Astrocyte (in vitro differentiated cells and primary cell): ENCODE results near the gene PRPSAP1. TPM values are rescaled to one million over a fixed set of nuclear protein-coding genes. Genes with fewer than 3 reads are reported as not detected.
A peak's percentile ranks its signal among the peaks of the same experiment; 100 is the strongest.

Experiments used
- DNase-seq: peaks from one replicate; pipeline ENCODE4 v3.0.0-alpha.2; 2010; ENCODE audit warnings: low read depth
- FAIRE-seq: peaks from 2 replicates; lab custom pipeline; 2011; peaks lifted over from hg19 to GRCh38; lab: Jason Lieb, UNC
- H2AFZ ChIP-seq: 2 replicates; pipeline ENCODE4 v1.6.0; 2012; ENCODE audit warnings: low read depth, low read length, inconsistent platforms
- H3K27ac ChIP-seq: 2 replicates; pipeline ENCODE4 v1.5.1; 2011; ENCODE audit warnings: low read depth, low read length, inconsistent platforms
- H3K27me3 ChIP-seq: 2 replicates; pipeline ENCODE4 v1.6.0; 2011; ENCODE audit warnings: low read length, inconsistent platforms; ENCODE audit not compliant: insufficient read depth
- H3K36me3 ChIP-seq: 2 replicates; pipeline ENCODE4 v1.5.1; 2011; ENCODE audit warnings: low read length, inconsistent platforms; ENCODE audit not compliant: insufficient read depth
- H3K4me1 ChIP-seq: 2 replicates; pipeline ENCODE4 v1.5.1; 2011; ENCODE audit warnings: low read length, inconsistent platforms; ENCODE audit not compliant: insufficient read depth
- H3K4me2 ChIP-seq: 2 replicates; pipeline ENCODE4 v1.6.0; 2012; ENCODE audit warnings: low read length, inconsistent platforms
- H3K4me3 ChIP-seq: 2 replicates; pipeline ENCODE4 v1.5.1; 2011; ENCODE audit warnings: low read depth, mild to moderate bottlenecking, low read length, inconsistent platforms; ENCODE audit not compliant: insufficient read depth
- H3K79me2 ChIP-seq: 2 replicates; pipeline ENCODE4 v1.6.0; 2012; ENCODE audit warnings: mild to moderate bottlenecking, low read length, inconsistent platforms; ENCODE audit not compliant: insufficient read depth
- H3K9ac ChIP-seq: 2 replicates; pipeline ENCODE4 v1.6.0; 2012; ENCODE audit warnings: mild to moderate bottlenecking, low read length, inconsistent platforms
- H3K9me3 ChIP-seq: 2 replicates; pipeline ENCODE4 v1.5.1; 2012; ENCODE audit warnings: low read depth, mild to moderate bottlenecking, low read length, inconsistent platforms; ENCODE audit not compliant: insufficient read depth
- H4K20me1 ChIP-seq: 2 replicates; pipeline ENCODE4 v1.6.0; 2012; ENCODE audit warnings: low read length, inconsistent platforms; ENCODE audit not compliant: insufficient read depth
- H3K27ac Mint-ChIP-seq: one replicate; pipeline ENCODE4 v1.8.0; 2021; ENCODE audit warnings: mild to moderate bottlenecking, mixed read lengths; ENCODE audit not compliant: unreplicated experiment
- H3K27me3 Mint-ChIP-seq: one replicate; pipeline ENCODE4 v1.8.0; 2021; ENCODE audit warnings: low read depth, mixed read lengths; ENCODE audit not compliant: unreplicated experiment
- H3K36me3 Mint-ChIP-seq: one replicate; pipeline ENCODE4 v1.8.0; 2021; ENCODE audit warnings: low read depth, mixed read lengths; ENCODE audit not compliant: unreplicated experiment
- H3K4me1 Mint-ChIP-seq: one replicate; pipeline ENCODE4 v1.8.0; 2021; ENCODE audit warnings: low read depth, mixed read lengths; ENCODE audit not compliant: unreplicated experiment
- H3K4me3 Mint-ChIP-seq: one replicate; pipeline ENCODE4 v1.8.0; 2021; ENCODE audit warnings: mild to moderate bottlenecking, moderate library complexity, mixed read lengths; ENCODE audit not compliant: unreplicated experiment
- H3K9me3 Mint-ChIP-seq: one replicate; pipeline ENCODE4 v1.8.0; 2021; ENCODE audit warnings: mild to moderate bottlenecking, mixed read lengths; ENCODE audit not compliant: unreplicated experiment
- EZH2 ChIP-seq: IDR thresholded peaks from 2 replicates; pipeline ENCODE4 v1.6.1; 2012; ENCODE audit warnings: mild to moderate bottlenecking, low read length, inconsistent platforms; ENCODE audit not compliant: insufficient read depth
- total RNA-seq: library from RNA; stranded (reverse); gene quantifications from 2 replicates; pipeline ENCODE4 v1.2.1, GENCODE V29; 2021
- TF ChIP-seq, protein P1 (sequence below): IDR thresholded peaks from 2 replicates; pipeline ENCODE4 v1.5.1; 2011; ENCODE audit warnings: low read depth, mild to moderate bottlenecking, inconsistent platforms, low read length, moderate library complexity; ENCODE audit not compliant: insufficient read depth

The PRPSAP1 gene
- total RNA-seq, 1 donor from 2014 or later: 36.2 TPM

DNA sequence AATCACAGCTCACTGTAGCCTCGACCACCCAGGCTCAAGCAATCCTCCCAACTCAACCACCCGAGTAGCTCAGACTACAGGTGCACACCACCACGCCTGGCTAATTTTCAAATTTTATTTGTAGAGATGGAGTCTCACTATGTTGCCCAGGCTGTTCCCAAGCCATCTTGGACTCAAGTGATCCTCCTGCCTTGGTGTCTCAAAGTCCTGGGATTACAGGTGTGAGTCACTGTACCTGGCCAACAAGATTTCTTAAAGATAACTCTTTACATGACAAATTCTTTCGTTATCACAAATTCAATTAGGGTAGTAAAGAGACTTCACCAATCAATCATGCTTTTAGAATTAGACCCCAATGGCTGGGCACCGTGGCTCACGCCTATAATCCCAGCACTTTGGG lies 12.4 kb downstream of the PRPSAP1 start:
- no peak overlapping the region for H3K4me3 ChIP-seq
- no peak overlapping the region for H3K9ac ChIP-seq
- Mint-ChIP-seq H3K27ac (no peak overlapping the region), H3K36me3 (peaks cover 11% of the 10 kb centered on the region), H3K4me1 (peaks cover 13% of the 10 kb centered on the region), H3K9me3 (no peaks in the 10 kb centered on the region), H3K4me3 (no peak overlapping the region), H3K27me3 (no peaks in the 10 kb centered on the region)
- H3K27me3 ChIP-seq: no peaks in the 10 kb centered on the region
- H3K4me1 ChIP-seq: no peaks in the 10 kb centered on the region
- H3K4me2 ChIP-seq: no peak overlapping the region
- no peak for TF ChIP-seq EZH2
- TF ChIP-seq, protein P1, sequence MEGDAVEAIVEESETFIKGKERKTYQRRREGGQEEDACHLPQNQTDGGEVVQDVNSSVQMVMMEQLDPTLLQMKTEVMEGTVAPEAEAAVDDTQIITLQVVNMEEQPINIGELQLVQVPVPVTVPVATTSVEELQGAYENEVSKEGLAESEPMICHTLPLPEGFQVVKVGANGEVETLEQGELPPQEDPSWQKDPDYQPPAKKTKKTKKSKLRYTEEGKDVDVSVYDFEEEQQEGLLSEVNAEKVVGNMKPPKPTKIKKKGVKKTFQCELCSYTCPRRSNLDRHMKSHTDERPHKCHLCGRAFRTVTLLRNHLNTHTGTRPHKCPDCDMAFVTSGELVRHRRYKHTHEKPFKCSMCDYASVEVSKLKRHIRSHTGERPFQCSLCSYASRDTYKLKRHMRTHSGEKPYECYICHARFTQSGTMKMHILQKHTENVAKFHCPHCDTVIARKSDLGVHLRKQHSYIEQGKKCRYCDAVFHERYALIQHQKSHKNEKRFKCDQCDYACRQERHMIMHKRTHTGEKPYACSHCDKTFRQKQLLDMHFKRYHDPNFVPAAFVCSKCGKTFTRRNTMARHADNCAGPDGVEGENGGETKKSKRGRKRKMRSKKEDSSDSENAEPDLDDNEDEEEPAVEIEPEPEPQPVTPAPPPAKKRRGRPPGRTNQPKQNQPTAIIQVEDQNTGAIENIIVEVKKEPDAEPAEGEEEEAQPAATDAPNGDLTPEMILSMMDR: no peak
- H3K27ac ChIP-seq: no peak overlapping the region
- H3K36me3 ChIP-seq: peaks cover 30% of the 10 kb centered on the region
- DNase-seq (no peak), FAIRE-seq (no peak)
- H3K9me3 ChIP-seq: no peaks in the 10 kb centered on the region
- H2AFZ ChIP-seq: no peak overlapping the region
- H3K79me2 ChIP-seq: peaks cover 25% of the 10 kb centered on the region
- peaks cover 27% of the 10 kb centered on the region for H4K20me1 ChIP-seq

DNA sequence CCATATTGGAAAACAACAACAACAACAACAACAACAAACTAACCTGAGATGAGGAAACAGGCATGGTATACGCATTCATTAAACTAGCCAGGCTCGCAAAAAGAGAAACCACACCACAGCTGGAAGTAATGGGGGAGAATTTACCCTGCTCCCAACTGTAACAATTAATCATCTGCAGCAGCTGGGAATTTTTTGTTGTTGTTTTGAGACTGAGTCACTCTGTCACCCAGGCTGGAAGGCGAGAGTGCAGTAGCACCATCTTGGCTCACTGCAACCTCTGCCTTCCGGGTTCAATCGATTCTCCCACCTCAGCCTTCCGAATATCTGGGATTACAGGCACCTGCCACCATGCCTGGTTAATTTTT lies 16.3 kb downstream of the PRPSAP1 start:
- no peaks in the 10 kb centered on the region for H3K9me3 Mint-ChIP-seq
- Histone ChIP-seq H3K36me3 (peaks cover 14% of the 10 kb centered on the region), H3K27ac (no peak overlapping the region), H3K4me1 (no peaks in the 10 kb centered on the region), H3K4me2 (peak overlapping the region; percentile 23), H3K9ac (no peak overlapping the region), H3K27me3 (no peaks in the 10 kb centered on the region), H4K20me1 (peaks cover 40% of the 10 kb centered on the region), H3K79me2 (peaks cover 52% of the 10 kb centered on the region), H3K4me3 (no peak overlapping the region), H2AFZ (no peak overlapping the region), H3K9me3 (no peaks in the 10 kb centered on the region)
- H3K4me3 Mint-ChIP-seq: no peak overlapping the region
- no peaks in the 10 kb centered on the region for H3K27me3 Mint-ChIP-seq
- H3K4me1 Mint-ChIP-seq: peaks cover 9% of the 10 kb centered on the region
- FAIRE-seq (no peak), DNase-seq (peak; percentile 39)
- peaks cover 6% of the 10 kb centered on the region for H3K36me3 Mint-ChIP-seq
- no peak for TF ChIP-seq EZH2
- TF ChIP-seq, protein P1: no peak
- peak overlapping the region; percentile 1 for H3K27ac Mint-ChIP-seq

DNA sequence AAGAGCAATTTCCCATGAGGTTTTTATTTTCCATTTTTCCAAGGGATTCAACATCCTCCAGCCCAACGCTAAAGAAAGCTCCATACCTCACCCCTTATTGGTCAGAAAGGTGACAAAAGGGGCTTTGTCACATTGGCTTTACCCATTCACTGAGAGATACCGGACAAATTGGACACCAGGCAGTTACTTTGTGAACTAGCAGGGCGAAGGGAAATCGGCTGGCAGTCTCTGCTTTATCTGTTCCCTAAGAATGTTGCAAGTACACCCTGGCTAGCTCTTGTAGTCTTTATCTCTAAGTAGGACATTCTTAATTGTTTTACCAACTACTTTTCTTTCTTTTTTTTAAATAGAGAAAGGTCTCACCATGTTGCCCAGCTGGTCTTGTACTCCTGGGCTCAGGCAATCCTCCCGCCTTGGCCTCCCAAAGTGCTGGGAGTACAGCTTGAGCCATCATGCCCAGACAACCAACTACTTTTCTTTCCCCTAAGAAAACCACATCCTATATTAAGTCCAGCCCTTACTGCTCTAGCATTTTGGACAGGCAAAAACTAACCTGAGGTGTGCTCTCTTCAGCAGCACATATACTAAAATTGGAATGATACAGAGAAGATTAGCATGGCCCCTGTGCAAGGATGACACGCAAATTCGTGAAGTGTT lies 16.8 kb downstream of the PRPSAP1 start:
- H3K27me3 ChIP-seq: no peaks in the 10 kb centered on the region
- H3K27ac Mint-ChIP-seq: peak overlapping the region; percentile 1
- H3K4me3 ChIP-seq: no peak overlapping the region
- DNase-seq (no peak), FAIRE-seq (no peak)
- no peaks in the 10 kb centered on the region for H3K27me3 Mint-ChIP-seq
- peaks cover 6% of the 10 kb centered on the region for H3K36me3 Mint-ChIP-seq
- H3K36me3 ChIP-seq: peaks cover 11% of the 10 kb centered on the region
- H2AFZ ChIP-seq: no peak overlapping the region
- H3K9me3 ChIP-seq: no peaks in the 10 kb centered on the region
- no peak overlapping the region for H3K27ac ChIP-seq
- no peak for TF ChIP-seq EZH2
- TF ChIP-seq, protein P1: no peak
- H3K4me2 ChIP-seq: peak overlapping the region; percentile 23
- H3K9ac ChIP-seq: no peak overlapping the region
- peaks cover 57% of the 10 kb centered on the region for H3K79me2 ChIP-seq
- peaks cover 43% of the 10 kb centered on the region for H4K20me1 ChIP-seq
- H3K4me1 Mint-ChIP-seq: peaks cover 9% of the 10 kb centered on the region
- H3K4me3 Mint-ChIP-seq: no peak overlapping the region
- no peaks in the 10 kb centered on the region for H3K4me1 ChIP-seq
- H3K9me3 Mint-ChIP-seq: no peaks in the 10 kb centered on the region
